Immature natural killer cell (primary cell): Measurements from ENCODE around the gene ARHGEF10L. TPM values are rescaled to one million over a fixed set of nuclear protein-coding genes. Genes with fewer than 3 reads are reported as not detected.

Source experiments
- DNase-seq, 3 donors: peaks; one replicate each; pipeline ENCODE4 v3.0.0; 2022; ENCODE audit warnings: mixed read lengths in 1 of 3
- H3K27ac Mint-ChIP-seq, 6 donors: one replicate each; pipeline ENCODE4 v1.8.0; 2020; ENCODE audit warnings: mixed read lengths in 6 of 6, mild to moderate bottlenecking in 5 of 6, inconsistent platforms in 4 of 6, moderate library complexity in 3 of 6
- H3K27me3 Mint-ChIP-seq, 3 donors: one replicate each; pipeline ENCODE4 v1.8.0; 2020 to 2021; ENCODE audit warnings: low read depth in 3 of 3, mild to moderate bottlenecking in 3 of 3, mixed read lengths in 3 of 3, moderate library complexity in 3 of 3, inconsistent platforms in 1 of 3
- H3K36me3 Mint-ChIP-seq, 3 donors: one replicate each; pipeline ENCODE4 v1.8.0; 2020; ENCODE audit warnings: mixed read lengths in 3 of 3, inconsistent platforms in 2 of 3, mild to moderate bottlenecking in 2 of 3
- H3K4me1 Mint-ChIP-seq, 2 donors: one replicate each; pipeline ENCODE4 v1.8.0; 2020; ENCODE audit warnings: inconsistent platforms in 2 of 2, mild to moderate bottlenecking in 2 of 2, mixed read lengths in 2 of 2, moderate library complexity in 1 of 2
- H3K4me3 Mint-ChIP-seq, 5 donors: one replicate each; pipeline ENCODE4 v1.8.0; 2020; ENCODE audit warnings: mild to moderate bottlenecking in 5 of 5, mixed read lengths in 5 of 5, inconsistent platforms in 3 of 5, moderate library complexity in 3 of 5
- H3K9me3 Mint-ChIP-seq, 6 donors: one replicate each; pipeline ENCODE4 v1.8.0; 2020; ENCODE audit warnings: mild to moderate bottlenecking in 6 of 6, mixed read lengths in 6 of 6, inconsistent platforms in 4 of 6, moderate library complexity in 3 of 6
- polyA plus RNA-seq, 3 donors: library from polyadenylated mRNA; unstranded; fragments of 300-500 nt; fragmentation: Illumina TruSeq; gene quantifications; one replicate each; pipeline ENCODE4 v1.2.3, GENCODE V29; 2021

ARHGEF10L gene
- polyA plus RNA-seq, 3 donors from 2014 or later: 0.17 to 0.20 TPM; not detected in 1

- H3K27ac Mint-ChIP-seq: no peak overlapping the region
- H3K27me3 Mint-ChIP-seq: peaks cover 0 to 3% (median 0%) of the 10 kb centered on the region in 3 donors
- H3K4me3 Mint-ChIP-seq: no peak overlapping the region
- no peaks in the 10 kb centered on the region for H3K9me3 Mint-ChIP-seq
- H3K36me3 Mint-ChIP-seq: no peaks in the 10 kb centered on the region
- no peak for DNase-seq
- H3K4me1 Mint-ChIP-seq: no peaks in the 10 kb centered on the region
These were observed 134.0 kb downstream of the ARHGEF10L start for GRCh38 chr1:17673329-17674072.

- no peaks in the 10 kb centered on the region for H3K9me3 Mint-ChIP-seq
- H3K27me3 Mint-ChIP-seq: peaks cover 0 to 3% (median 0%) of the 10 kb centered on the region in 3 donors
- no peaks in the 10 kb centered on the region for H3K4me1 Mint-ChIP-seq
- no peak overlapping the region for H3K27ac Mint-ChIP-seq
- H3K4me3 Mint-ChIP-seq: no peak overlapping the region
- no peaks in the 10 kb centered on the region for H3K36me3 Mint-ChIP-seq
- no peak for DNase-seq
These were observed 135.4 kb downstream of the ARHGEF10L start for GRCh38 chr1:17674726-17675500.

- Mint-ChIP-seq H3K4me3 (no peak overlapping the region), H3K36me3 (no peaks in the 10 kb centered on the region), H3K27me3 (peaks cover 0 to 3% (median 0%) of the 10 kb centered on the region in 3 donors), H3K4me1 (no peaks in the 10 kb centered on the region), H3K9me3 (no peaks in the 10 kb centered on the region), H3K27ac (no peak overlapping the region)
- DNase-seq: no peak
These were observed 136.2 kb downstream of the ARHGEF10L start for GRCh38 chr1:17675744-17676143.

- Mint-ChIP-seq H3K36me3 (no peaks in the 10 kb centered on the region), H3K4me3 (no peak overlapping the region)
These were observed 137.0 kb downstream of the ARHGEF10L start for GRCh38 chr1:17676387-17677060.

GRCh38 chr1:17678011-17678410 lies 138.5 kb downstream of the ARHGEF10L start:
- no peaks in the 10 kb centered on the region for H3K36me3 Mint-ChIP-seq
- H3K27me3 Mint-ChIP-seq: peaks cover 0 to 6% (median 0%) of the 10 kb centered on the region in 3 donors
- H3K9me3 Mint-ChIP-seq: no peaks in the 10 kb centered on the region
- no peaks in the 10 kb centered on the region for H3K4me1 Mint-ChIP-seq
- no peak overlapping the region for H3K4me3 Mint-ChIP-seq
- no peak for DNase-seq
- no peak overlapping the region for H3K27ac Mint-ChIP-seq

More at GRCh38 chr1:17676387-17677060, 137.0 kb downstream of the ARHGEF10L start:
- DNase-seq: no peak
- H3K9me3 Mint-ChIP-seq: no peaks in the 10 kb centered on the region
- no peak overlapping the region for H3K27ac Mint-ChIP-seq
- no peaks in the 10 kb centered on the region for H3K4me1 Mint-ChIP-seq
- H3K27me3 Mint-ChIP-seq: peaks cover 0 to 6% (median 0%) of the 10 kb centered on the region in 3 donors

- H3K27me3 Mint-ChIP-seq: peaks cover 0 to 6% (median 2%) of the 10 kb centered on the region in 3 donors
- H3K9me3 Mint-ChIP-seq: no peaks in the 10 kb centered on the region
- no peaks in the 10 kb centered on the region for H3K36me3 Mint-ChIP-seq
- H3K27ac Mint-ChIP-seq: no peak overlapping the region
- H3K4me1 Mint-ChIP-seq: no peaks in the 10 kb centered on the region
- no peak overlapping the region for H3K4me3 Mint-ChIP-seq
- DNase-seq: no peak
These were observed 140.4 kb downstream of the ARHGEF10L start for GRCh38 chr1:17679856-17680255.

- no peaks in the 10 kb centered on the region for H3K36me3 Mint-ChIP-seq
- H3K27me3 Mint-ChIP-seq: peaks cover 2 to 4% (median 2%) of the 10 kb centered on the region in 3 donors
- H3K27ac Mint-ChIP-seq: no peak overlapping the region
- H3K4me3 Mint-ChIP-seq: no peak overlapping the region
- no peak for DNase-seq
- no peaks in the 10 kb centered on the region for H3K4me1 Mint-ChIP-seq
- H3K9me3 Mint-ChIP-seq: no peaks in the 10 kb centered on the region
These were observed 140.8 kb downstream of the ARHGEF10L start for GRCh38 chr1:17680308-17680707.

GRCh38 chr1:17682400-17682799 lies 142.9 kb downstream of the ARHGEF10L start:
- no peak for DNase-seq
- no peaks in the 10 kb centered on the region for H3K9me3 Mint-ChIP-seq
- H3K4me1 Mint-ChIP-seq: no peaks in the 10 kb centered on the region
- no peaks in the 10 kb centered on the region for H3K36me3 Mint-ChIP-seq
- H3K27me3 Mint-ChIP-seq: peaks cover 2 to 6% (median 3%) of the 10 kb centered on the region in 3 donors
- H3K27ac Mint-ChIP-seq: no peak overlapping the region
- no peak overlapping the region for H3K4me3 Mint-ChIP-seq

- Mint-ChIP-seq H3K27ac (no peak overlapping the region), H3K4me1 (no peaks in the 10 kb centered on the region), H3K36me3 (no peaks in the 10 kb centered on the region), H3K27me3 (peaks cover 2 to 6% (median 3%) of the 10 kb centered on the region in 3 donors), H3K4me3 (no peak overlapping the region), H3K9me3 (no peaks in the 10 kb centered on the region)
- no peak for DNase-seq
These were observed 144.1 kb downstream of the ARHGEF10L start for GRCh38 chr1:17683598-17683997.

- no peak for DNase-seq
- Mint-ChIP-seq H3K27me3 (peaks cover 2 to 6% (median 3%) of the 10 kb centered on the region in 3 donors), H3K36me3 (no peaks in the 10 kb centered on the region), H3K4me3 (no peak overlapping the region), H3K4me1 (peaks cover 0 to 2% of the 10 kb centered on the region in 2 donors), H3K27ac (no peak overlapping the region), H3K9me3 (no peaks in the 10 kb centered on the region)
These were observed 145.3 kb downstream of the ARHGEF10L start for GRCh38 chr1:17684810-17685209.

- Mint-ChIP-seq H3K27me3 (peaks cover 2 to 5% (median 3%) of the 10 kb centered on the region in 3 donors), H3K27ac (no peak overlapping the region), H3K4me3 (no peak overlapping the region), H3K36me3 (no peaks in the 10 kb centered on the region), H3K9me3 (no peaks in the 10 kb centered on the region), H3K4me1 (peaks cover 0 to 2% of the 10 kb centered on the region in 2 donors)
- no peak for DNase-seq
These were observed 146.8 kb downstream of the ARHGEF10L start for GRCh38 chr1:17686258-17686657.

GRCh38 chr1:17687145-17687544 lies 147.6 kb downstream of the ARHGEF10L start:
- Mint-ChIP-seq H3K27ac (no peak overlapping the region), H3K4me1 (peaks cover 0 to 2% of the 10 kb centered on the region in 2 donors), H3K36me3 (no peaks in the 10 kb centered on the region), H3K4me3 (no peak overlapping the region), H3K9me3 (no peaks in the 10 kb centered on the region), H3K27me3 (peaks cover 2 to 4% (median 3%) of the 10 kb centered on the region in 3 donors)
- no peak for DNase-seq

- no peak overlapping the region for H3K4me3 Mint-ChIP-seq
- no peak overlapping the region for H3K27ac Mint-ChIP-seq
- H3K4me1 Mint-ChIP-seq: peaks cover 0 to 2% of the 10 kb centered on the region in 2 donors
- DNase-seq: no peak
- no peaks in the 10 kb centered on the region for H3K36me3 Mint-ChIP-seq
- H3K9me3 Mint-ChIP-seq: no peaks in the 10 kb centered on the region
- H3K27me3 Mint-ChIP-seq: peaks cover 2 to 4% (median 3%) of the 10 kb centered on the region in 3 donors
These were observed 148.8 kb downstream of the ARHGEF10L start for GRCh38 chr1:17688217-17688810.
